ENCODE results near the gene PTPN3. TPM values are rescaled to one million over a fixed set of nuclear protein-coding genes. Genes with fewer than 3 reads are reported as not detected.

Gene PTPN3
- total and polyA plus RNA-seq, 5 donors from 2014 or later = 0.03 to 0.47 (median 0.21) TPM; not detected in 1

- no peaks in the 10 kb centered on the region for H3K9me3 ChIP-seq (ENCODE audit: control insufficient read depth in 2 of 2, low read length in 2 of 2)
- Mint-ChIP-seq H3K27me3 (peaks cover 7% of the 10 kb centered on the region), H3K27ac (no peak overlapping the region), H3K4me3 (no peak overlapping the region), H3K4me1 (no peaks in the 10 kb centered on the region), H3K36me3 (no peaks in the 10 kb centered on the region), H3K9me3 (no peaks in the 10 kb centered on the region)
- no peaks in the 10 kb centered on the region for H3K36me3 ChIP-seq (ENCODE audit: control insufficient read depth, insufficient read depth, low read length)
- H3K4me3 ChIP-seq (ENCODE audit: low read depth, low read length) = no peak overlapping the region
- peaks cover 3% of the 10 kb centered on the region for H3K27me3 ChIP-seq (ENCODE audit: control insufficient read depth, insufficient read depth, low read length)
- no peak for DNase-seq
- H3K27ac ChIP-seq (ENCODE audit: insufficient read depth, low read length, poor library complexity, severe bottlenecking) = no peak overlapping the region
- no peak for ATAC-seq (ENCODE audit: low read depth in 2 of 2)
- no peaks in the 10 kb centered on the region for H3K4me1 ChIP-seq (ENCODE audit: control insufficient read depth, insufficient read depth, low read length, poor library complexity, severe bottlenecking)
Observed at GRCh38 chr9:109391176-109391575, 106.9 kb downstream of the PTPN3 start.

- no peaks in the 10 kb centered on the region for H3K36me3 ChIP-seq (ENCODE audit: control insufficient read depth, insufficient read depth, low read length)
- H3K36me3 Mint-ChIP-seq = no peaks in the 10 kb centered on the region
- ATAC-seq (ENCODE audit: low read depth in 2 of 2) (no peak), DNase-seq (no peak)
- peaks cover 3% of the 10 kb centered on the region for H3K27me3 ChIP-seq (ENCODE audit: control insufficient read depth, insufficient read depth, low read length)
- H3K4me1 Mint-ChIP-seq = no peaks in the 10 kb centered on the region
- no peak overlapping the region for H3K27ac ChIP-seq (ENCODE audit: insufficient read depth, low read length, poor library complexity, severe bottlenecking)
- no peaks in the 10 kb centered on the region for H3K4me1 ChIP-seq (ENCODE audit: control insufficient read depth, insufficient read depth, low read length, poor library complexity, severe bottlenecking)
- H3K9me3 ChIP-seq (ENCODE audit: control insufficient read depth in 2 of 2, low read length in 2 of 2) = no peaks in the 10 kb centered on the region
- no peak overlapping the region for H3K4me3 Mint-ChIP-seq
- H3K9me3 Mint-ChIP-seq = no peaks in the 10 kb centered on the region
- H3K4me3 ChIP-seq (ENCODE audit: low read depth, low read length) = no peak overlapping the region
- peaks cover 6% of the 10 kb centered on the region for H3K27me3 Mint-ChIP-seq
- H3K27ac Mint-ChIP-seq = no peak overlapping the region
Observed at GRCh38 chr9:109387856-109388255, 110.3 kb downstream of the PTPN3 start.

- H3K27me3 Mint-ChIP-seq = peaks cover 6% of the 10 kb centered on the region
- no peaks in the 10 kb centered on the region for H3K9me3 Mint-ChIP-seq
- Histone ChIP-seq H3K27me3 (ENCODE audit: control insufficient read depth, insufficient read depth, low read length) (peaks cover 3% of the 10 kb centered on the region), H3K27ac (ENCODE audit: insufficient read depth, low read length, poor library complexity, severe bottlenecking) (no peak overlapping the region), H3K36me3 (ENCODE audit: control insufficient read depth, insufficient read depth, low read length) (no peaks in the 10 kb centered on the region), H3K4me3 (ENCODE audit: low read depth, low read length) (no peak overlapping the region), H3K4me1 (ENCODE audit: control insufficient read depth, insufficient read depth, low read length, poor library complexity, severe bottlenecking) (no peaks in the 10 kb centered on the region), H3K9me3 (ENCODE audit: control insufficient read depth in 2 of 2, low read length in 2 of 2) (no peaks in the 10 kb centered on the region)
- no peaks in the 10 kb centered on the region for H3K4me1 Mint-ChIP-seq
- no peak for DNase-seq
- no peaks in the 10 kb centered on the region for H3K36me3 Mint-ChIP-seq
- no peak for ATAC-seq (ENCODE audit: low read depth in 2 of 2)
- no peak overlapping the region for H3K4me3 Mint-ChIP-seq
- H3K27ac Mint-ChIP-seq = no peak overlapping the region
Observed at GRCh38 chr9:109387206-109387605, 110.9 kb downstream of the PTPN3 start.

GRCh38 chr9:109385499-109385898 is 112.6 kb downstream of the PTPN3 start:
- peak overlapping the region in 1 of 3 donors; percentile 59 for H3K27ac Mint-ChIP-seq
- H3K27me3 Mint-ChIP-seq = peaks cover 6% of the 10 kb centered on the region
- H3K9me3 ChIP-seq (ENCODE audit: control insufficient read depth in 2 of 2, low read length in 2 of 2) = no peaks in the 10 kb centered on the region
- DNase-seq (no peak), ATAC-seq (ENCODE audit: low read depth in 2 of 2) (no peak)
- no peak overlapping the region for H3K27ac ChIP-seq (ENCODE audit: insufficient read depth, low read length, poor library complexity, severe bottlenecking)
- H3K27me3 ChIP-seq (ENCODE audit: control insufficient read depth, insufficient read depth, low read length) = no peaks in the 10 kb centered on the region
- H3K4me3 Mint-ChIP-seq = no peak overlapping the region
- no peaks in the 10 kb centered on the region for H3K9me3 Mint-ChIP-seq
- H3K4me1 ChIP-seq (ENCODE audit: control insufficient read depth, insufficient read depth, low read length, poor library complexity, severe bottlenecking) = no peaks in the 10 kb centered on the region
- no peaks in the 10 kb centered on the region for H3K4me1 Mint-ChIP-seq
- H3K4me3 ChIP-seq (ENCODE audit: low read depth, low read length) = no peak overlapping the region
- H3K36me3 Mint-ChIP-seq = no peaks in the 10 kb centered on the region
- no peaks in the 10 kb centered on the region for H3K36me3 ChIP-seq (ENCODE audit: control insufficient read depth, insufficient read depth, low read length)

- peaks cover 13% of the 10 kb centered on the region for H3K27me3 Mint-ChIP-seq
Observed at GRCh38 chr9:109383947-109384346, 114.2 kb downstream of the PTPN3 start.

GRCh38 chr9:109383356-109383755 is 114.8 kb downstream of the PTPN3 start:
- Histone ChIP-seq H3K27me3 (ENCODE audit: control insufficient read depth, insufficient read depth, low read length) (no peaks in the 10 kb centered on the region), H3K36me3 (ENCODE audit: control insufficient read depth, insufficient read depth, low read length) (no peaks in the 10 kb centered on the region), H3K27ac (ENCODE audit: insufficient read depth, low read length, poor library complexity, severe bottlenecking) (no peak overlapping the region), H3K4me1 (ENCODE audit: control insufficient read depth, insufficient read depth, low read length, poor library complexity, severe bottlenecking) (no peaks in the 10 kb centered on the region), H3K4me3 (ENCODE audit: low read depth, low read length) (no peak overlapping the region), H3K9me3 (ENCODE audit: control insufficient read depth in 2 of 2, low read length in 2 of 2) (no peaks in the 10 kb centered on the region)
- H3K4me1 Mint-ChIP-seq = no peaks in the 10 kb centered on the region
- DNase-seq = no peak
- H3K27me3 Mint-ChIP-seq = peaks cover 13% of the 10 kb centered on the region
- H3K36me3 Mint-ChIP-seq = no peaks in the 10 kb centered on the region
- ATAC-seq (ENCODE audit: low read depth in 2 of 2) = no peak
- H3K9me3 Mint-ChIP-seq = no peaks in the 10 kb centered on the region
- no peak overlapping the region for H3K27ac Mint-ChIP-seq
- H3K4me3 Mint-ChIP-seq = no peak overlapping the region

More at GRCh38 chr9:109383947-109384346, 114.2 kb downstream of the PTPN3 start:
- Histone ChIP-seq H3K27me3 (ENCODE audit: control insufficient read depth, insufficient read depth, low read length) (no peaks in the 10 kb centered on the region), H3K4me3 (ENCODE audit: low read depth, low read length) (no peak overlapping the region), H3K27ac (ENCODE audit: insufficient read depth, low read length, poor library complexity, severe bottlenecking) (no peak overlapping the region), H3K4me1 (ENCODE audit: control insufficient read depth, insufficient read depth, low read length, poor library complexity, severe bottlenecking) (no peaks in the 10 kb centered on the region), H3K9me3 (ENCODE audit: control insufficient read depth in 2 of 2, low read length in 2 of 2) (no peaks in the 10 kb centered on the region), H3K36me3 (ENCODE audit: control insufficient read depth, insufficient read depth, low read length) (no peaks in the 10 kb centered on the region)
- Mint-ChIP-seq H3K9me3 (no peaks in the 10 kb centered on the region), H3K4me1 (no peaks in the 10 kb centered on the region), H3K27ac (no peak overlapping the region), H3K4me3 (no peak overlapping the region), H3K36me3 (no peaks in the 10 kb centered on the region)
- no peak for DNase-seq
- no peak for ATAC-seq (ENCODE audit: low read depth in 2 of 2)

- no peak for DNase-seq
- peaks cover 13% of the 10 kb centered on the region for H3K27me3 Mint-ChIP-seq
- H3K9me3 Mint-ChIP-seq = no peaks in the 10 kb centered on the region
Observed at GRCh38 chr9:109382585-109382984, 115.5 kb downstream of the PTPN3 start.

GRCh38 chr9:109382182-109382581 is 115.9 kb downstream of the PTPN3 start:
- ATAC-seq (ENCODE audit: low read depth in 2 of 2) (no peak), DNase-seq (no peak)
- no peaks in the 10 kb centered on the region for H3K27me3 ChIP-seq (ENCODE audit: control insufficient read depth, insufficient read depth, low read length)
- H3K4me1 Mint-ChIP-seq = no peaks in the 10 kb centered on the region
- H3K36me3 ChIP-seq (ENCODE audit: control insufficient read depth, insufficient read depth, low read length) = no peaks in the 10 kb centered on the region
- H3K4me3 ChIP-seq (ENCODE audit: low read depth, low read length) = no peak overlapping the region
- no peak overlapping the region for H3K27ac Mint-ChIP-seq
- H3K36me3 Mint-ChIP-seq = no peaks in the 10 kb centered on the region
- H3K9me3 ChIP-seq (ENCODE audit: control insufficient read depth in 2 of 2, low read length in 2 of 2) = no peaks in the 10 kb centered on the region
- no peak overlapping the region for H3K27ac ChIP-seq (ENCODE audit: insufficient read depth, low read length, poor library complexity, severe bottlenecking)
- no peaks in the 10 kb centered on the region for H3K4me1 ChIP-seq (ENCODE audit: control insufficient read depth, insufficient read depth, low read length, poor library complexity, severe bottlenecking)
- peaks cover 13% of the 10 kb centered on the region for H3K27me3 Mint-ChIP-seq
- no peaks in the 10 kb centered on the region for H3K9me3 Mint-ChIP-seq
- no peak overlapping the region for H3K4me3 Mint-ChIP-seq

More at GRCh38 chr9:109382585-109382984, 115.5 kb downstream of the PTPN3 start:
- ATAC-seq (ENCODE audit: low read depth in 2 of 2) = no peak
- Histone ChIP-seq H3K27me3 (ENCODE audit: control insufficient read depth, insufficient read depth, low read length) (no peaks in the 10 kb centered on the region), H3K36me3 (ENCODE audit: control insufficient read depth, insufficient read depth, low read length) (no peaks in the 10 kb centered on the region), H3K27ac (ENCODE audit: insufficient read depth, low read length, poor library complexity, severe bottlenecking) (no peak overlapping the region), H3K4me3 (ENCODE audit: low read depth, low read length) (no peak overlapping the region), H3K4me1 (ENCODE audit: control insufficient read depth, insufficient read depth, low read length, poor library complexity, severe bottlenecking) (no peaks in the 10 kb centered on the region), H3K9me3 (ENCODE audit: control insufficient read depth in 2 of 2, low read length in 2 of 2) (no peaks in the 10 kb centered on the region)
- Mint-ChIP-seq H3K36me3 (no peaks in the 10 kb centered on the region), H3K27ac (no peak overlapping the region), H3K4me3 (no peak overlapping the region), H3K4me1 (no peaks in the 10 kb centered on the region)

Data from CD4-positive, CD25-positive, alpha-beta regulatory T cell (primary cell).